Immature natural killer cell (primary cell): ENCODE measurements around the gene DSE. TPM values are rescaled to one million over a fixed set of nuclear protein-coding genes. Genes with fewer than 3 reads are reported as not detected.
"Not testable (repeated sequence)": the region's sequence is repeated elsewhere in the genome, so short reads cannot be mapped to it uniquely, and the experiment has no call there.

Experiments
- DNase-seq, 3 donors: peaks; one replicate each; pipeline ENCODE4 v3.0.0; 2022; ENCODE audit warnings: mixed read lengths in 1 of 3
- H3K27ac Mint-ChIP-seq, 6 donors: one replicate each; pipeline ENCODE4 v1.8.0; 2020; ENCODE audit warnings: mixed read lengths in 6 of 6, mild to moderate bottlenecking in 5 of 6, inconsistent platforms in 4 of 6, moderate library complexity in 3 of 6
- H3K27me3 Mint-ChIP-seq, 3 donors: one replicate each; pipeline ENCODE4 v1.8.0; 2020 to 2021; ENCODE audit warnings: low read depth in 3 of 3, mild to moderate bottlenecking in 3 of 3, mixed read lengths in 3 of 3, moderate library complexity in 3 of 3, inconsistent platforms in 1 of 3
- H3K36me3 Mint-ChIP-seq, 3 donors: one replicate each; pipeline ENCODE4 v1.8.0; 2020; ENCODE audit warnings: mixed read lengths in 3 of 3, inconsistent platforms in 2 of 3, mild to moderate bottlenecking in 2 of 3
- H3K4me1 Mint-ChIP-seq, 2 donors: one replicate each; pipeline ENCODE4 v1.8.0; 2020; ENCODE audit warnings: inconsistent platforms in 2 of 2, mild to moderate bottlenecking in 2 of 2, mixed read lengths in 2 of 2, moderate library complexity in 1 of 2
- H3K4me3 Mint-ChIP-seq, 5 donors: one replicate each; pipeline ENCODE4 v1.8.0; 2020; ENCODE audit warnings: mild to moderate bottlenecking in 5 of 5, mixed read lengths in 5 of 5, inconsistent platforms in 3 of 5, moderate library complexity in 3 of 5
- H3K9me3 Mint-ChIP-seq, 6 donors: one replicate each; pipeline ENCODE4 v1.8.0; 2020; ENCODE audit warnings: mild to moderate bottlenecking in 6 of 6, mixed read lengths in 6 of 6, inconsistent platforms in 4 of 6, moderate library complexity in 3 of 6
- polyA plus RNA-seq, 3 donors: library from polyadenylated mRNA; unstranded; fragments of 300-500 nt; fragmentation: Illumina TruSeq; gene quantifications; one replicate each; pipeline ENCODE4 v1.2.3, GENCODE V29; 2021

The DSE gene
- polyA plus RNA-seq, 3 donors from 2014 or later, result 2.6 to 3.9 (median 3.2) TPM

- H3K36me3 Mint-ChIP-seq, H3K27ac Mint-ChIP-seq, H3K27me3 Mint-ChIP-seq, H3K4me1 Mint-ChIP-seq, H3K9me3 Mint-ChIP-seq, DNase-seq, H3K4me3 Mint-ChIP-seq: not testable (repeated sequence)
Observed at GRCh38 chr6:116340625-116341024, 30.1 kb upstream of the DSE start.

- no peaks in the 10 kb centered on the region for H3K4me1 Mint-ChIP-seq
- DNase-seq, result no peak
- H3K27ac Mint-ChIP-seq, result no peak overlapping the region
- H3K27me3 Mint-ChIP-seq, result peaks cover 0 to 7% (median 6%) of the 10 kb centered on the region in 3 donors
- H3K4me3 Mint-ChIP-seq, result no peak overlapping the region
- H3K36me3 Mint-ChIP-seq, result no peaks in the 10 kb centered on the region
- peaks cover 0 to under 1% (median 0%) of the 10 kb centered on the region in 6 donors for H3K9me3 Mint-ChIP-seq
Observed at GRCh38 chr6:116349216-116349615, 21.5 kb upstream of the DSE start.

GRCh38 chr6:116351101-116351500 lies 19.6 kb upstream of the DSE start:
- Mint-ChIP-seq H3K36me3 (no peaks in the 10 kb centered on the region), H3K27ac (no peak overlapping the region), H3K4me1 (no peaks in the 10 kb centered on the region)

GRCh38 chr6:116352515-116353471 lies 18.0 kb upstream of the DSE start:
- Mint-ChIP-seq H3K36me3 (no peaks in the 10 kb centered on the region), H3K4me1 (no peaks in the 10 kb centered on the region), H3K27ac (no peak overlapping the region), H3K4me3 (no peak overlapping the region), H3K27me3 (peaks cover 0 to 2% (median 0%) of the 10 kb centered on the region in 3 donors), H3K9me3 (no peaks in the 10 kb centered on the region)
- DNase-seq, result no peak

More at GRCh38 chr6:116351101-116351500, 19.6 kb upstream of the DSE start:
- Mint-ChIP-seq H3K4me3 (no peak overlapping the region), H3K27me3 (peaks cover 0 to 2% (median 0%) of the 10 kb centered on the region in 3 donors), H3K9me3 (no peaks in the 10 kb centered on the region)
- no peak for DNase-seq

GRCh38 chr6:116354236-116354635 lies 16.5 kb upstream of the DSE start:
- Mint-ChIP-seq H3K4me1 (no peaks in the 10 kb centered on the region), H3K36me3 (no peaks in the 10 kb centered on the region), H3K9me3 (no peaks in the 10 kb centered on the region), H3K27me3 (peaks cover 0 to 2% (median 0%) of the 10 kb centered on the region in 3 donors), H3K27ac (no peak overlapping the region), H3K4me3 (no peak overlapping the region)
- DNase-seq, result no peak

GRCh38 chr6:116355796-116356195 lies 15.0 kb upstream of the DSE start:
- Mint-ChIP-seq H3K27ac (no peak overlapping the region), H3K4me1 (no peaks in the 10 kb centered on the region), H3K9me3 (no peaks in the 10 kb centered on the region), H3K4me3 (no peak overlapping the region), H3K36me3 (peaks cover 0 to 3% (median 0%) of the 10 kb centered on the region in 3 donors), H3K27me3 (peaks cover 0 to 2% (median 0%) of the 10 kb centered on the region in 3 donors)
- DNase-seq, result no peak

- peaks cover 0 to 3% (median 0%) of the 10 kb centered on the region in 3 donors for H3K36me3 Mint-ChIP-seq
- no peaks in the 10 kb centered on the region for H3K4me1 Mint-ChIP-seq
- H3K27ac Mint-ChIP-seq, result no peak overlapping the region
- no peaks in the 10 kb centered on the region for H3K27me3 Mint-ChIP-seq
- DNase-seq, result no peak
- no peak overlapping the region for H3K4me3 Mint-ChIP-seq
- H3K9me3 Mint-ChIP-seq, result no peaks in the 10 kb centered on the region
Observed at GRCh38 chr6:116359131-116359530, 11.6 kb upstream of the DSE start.

- H3K36me3 Mint-ChIP-seq, result peaks cover 0 to 3% (median 0%) of the 10 kb centered on the region in 3 donors
- H3K9me3 Mint-ChIP-seq, result no peaks in the 10 kb centered on the region
- no peak overlapping the region for H3K27ac Mint-ChIP-seq
- H3K4me3 Mint-ChIP-seq, result no peak overlapping the region
- no peaks in the 10 kb centered on the region for H3K27me3 Mint-ChIP-seq
- DNase-seq, result no peak
- H3K4me1 Mint-ChIP-seq, result no peaks in the 10 kb centered on the region
Observed at GRCh38 chr6:116359835-116360234, 10.9 kb upstream of the DSE start.

GRCh38 chr6:116362276-116362675 lies 8.5 kb upstream of the DSE start:
- Mint-ChIP-seq H3K9me3 (no peaks in the 10 kb centered on the region), H3K27me3 (no peaks in the 10 kb centered on the region), H3K27ac (no peak overlapping the region), H3K4me3 (no peak overlapping the region), H3K36me3 (peaks cover 0 to 3% (median 0%) of the 10 kb centered on the region in 3 donors), H3K4me1 (no peaks in the 10 kb centered on the region)
- DNase-seq, result no peak

- Mint-ChIP-seq H3K4me1 (no peaks in the 10 kb centered on the region), H3K36me3 (peaks cover 0 to 3% (median 0%) of the 10 kb centered on the region in 3 donors)
Observed at GRCh38 chr6:116363759-116364158, 7.0 kb upstream of the DSE start.

GRCh38 chr6:116364321-116364720 lies 6.4 kb upstream of the DSE start:
- no peaks in the 10 kb centered on the region for H3K9me3 Mint-ChIP-seq
- no peak overlapping the region for H3K4me3 Mint-ChIP-seq
- H3K4me1 Mint-ChIP-seq, result no peaks in the 10 kb centered on the region
- peaks cover 0 to 3% (median 0%) of the 10 kb centered on the region in 3 donors for H3K36me3 Mint-ChIP-seq
- H3K27me3 Mint-ChIP-seq, result no peaks in the 10 kb centered on the region
- no peak for DNase-seq
- H3K27ac Mint-ChIP-seq, result no peak overlapping the region

More at GRCh38 chr6:116363759-116364158, 7.0 kb upstream of the DSE start:
- no peak overlapping the region for H3K27ac Mint-ChIP-seq
- no peak overlapping the region for H3K4me3 Mint-ChIP-seq
- no peak for DNase-seq
- H3K9me3 Mint-ChIP-seq, result no peaks in the 10 kb centered on the region
- no peaks in the 10 kb centered on the region for H3K27me3 Mint-ChIP-seq

GRCh38 chr6:116365743-116366142 lies 5.0 kb upstream of the DSE start:
- Mint-ChIP-seq H3K4me1 (peaks cover 9% of the 10 kb centered on the region in 2 donors), H3K27ac (no peak overlapping the region), H3K9me3 (no peaks in the 10 kb centered on the region), H3K27me3 (peaks cover 0 to 3% (median 2%) of the 10 kb centered on the region in 3 donors), H3K36me3 (no peaks in the 10 kb centered on the region), H3K4me3 (no peak overlapping the region)
- DNase-seq, result no peak

GRCh38 chr6:116366740-116367275 lies 3.9 kb upstream of the DSE start:
- no peaks in the 10 kb centered on the region for H3K9me3 Mint-ChIP-seq
- no peak overlapping the region for H3K27ac Mint-ChIP-seq
- H3K4me3 Mint-ChIP-seq, result no peak overlapping the region
- H3K4me1 Mint-ChIP-seq, result peaks cover 14 to 16% of the 10 kb centered on the region in 2 donors
- no peak for DNase-seq
- H3K36me3 Mint-ChIP-seq, result no peaks in the 10 kb centered on the region
- H3K27me3 Mint-ChIP-seq, result peaks cover 2 to 5% (median 4%) of the 10 kb centered on the region in 3 donors

- no peaks in the 10 kb centered on the region for H3K9me3 Mint-ChIP-seq
- peak overlapping the region in 1 of 6 donors; percentile 7 for H3K27ac Mint-ChIP-seq
- no peak for DNase-seq
- H3K27me3 Mint-ChIP-seq, result peaks cover 5 to 12% (median 8%) of the 10 kb centered on the region in 3 donors
- peaks cover 15 to 17% of the 10 kb centered on the region in 2 donors for H3K4me1 Mint-ChIP-seq
- H3K4me3 Mint-ChIP-seq, result peak overlapping the region; percentile 85 to 92 (median 88)
- H3K36me3 Mint-ChIP-seq, result no peaks in the 10 kb centered on the region
Observed at GRCh38 chr6:116369540-116369939, 1.2 kb upstream of the DSE start.
